Activated CD4-positive, alpha-beta T cell treated with anti-CD3 and anti-CD28 coated beads, Interleukin-2, Interleukin-6, amounts not matched to agents 100 ng/mL and 50 ng/mL, durations not matched to agents 16 hours and 8 hours (primary cell): ENCODE data around the gene TMEM147.

ENCODE experiments used
- DNase-seq: peaks from one replicate; pipeline ENCODE4 v3.0.0-alpha.2; 2020

Gene TMEM147

GRCh38 chr19:35549174-35549788, 3.9 kb downstream of the TMEM147 start:
- peak; percentile 76 for DNase-seq

DNA sequence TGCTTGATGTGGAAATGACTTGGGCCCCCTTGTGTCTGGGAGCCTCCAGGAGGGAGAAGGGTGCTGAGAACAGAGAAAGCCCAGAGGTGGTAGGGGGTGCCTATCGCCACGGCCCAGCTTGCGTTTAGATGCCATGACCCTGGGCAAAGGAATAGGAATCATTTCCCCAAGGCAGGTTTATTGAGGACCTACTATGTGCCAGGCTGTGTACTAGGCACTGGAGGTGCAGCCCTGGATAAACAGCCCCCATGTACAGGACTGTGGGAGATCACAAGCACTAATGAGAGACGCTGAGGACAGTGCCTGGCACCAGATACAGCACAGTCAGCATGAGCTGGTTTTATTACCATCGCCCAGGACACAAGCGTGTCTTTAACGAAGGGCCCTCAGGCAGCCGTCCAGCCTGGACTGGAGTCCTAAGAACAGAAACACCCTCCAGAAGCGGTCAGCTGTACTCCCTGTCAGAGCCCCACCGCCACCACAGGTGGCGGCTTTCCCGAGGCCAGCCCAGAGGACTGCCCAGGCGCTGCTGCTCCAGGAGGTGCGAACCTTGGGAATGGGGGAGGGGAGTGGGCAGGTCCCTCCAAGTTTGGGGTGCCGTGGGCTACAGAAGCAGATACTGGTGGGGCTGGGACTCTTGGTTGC, 4.6 kb downstream of the TMEM147 start:
- DNase-seq, result no peak

DNA sequence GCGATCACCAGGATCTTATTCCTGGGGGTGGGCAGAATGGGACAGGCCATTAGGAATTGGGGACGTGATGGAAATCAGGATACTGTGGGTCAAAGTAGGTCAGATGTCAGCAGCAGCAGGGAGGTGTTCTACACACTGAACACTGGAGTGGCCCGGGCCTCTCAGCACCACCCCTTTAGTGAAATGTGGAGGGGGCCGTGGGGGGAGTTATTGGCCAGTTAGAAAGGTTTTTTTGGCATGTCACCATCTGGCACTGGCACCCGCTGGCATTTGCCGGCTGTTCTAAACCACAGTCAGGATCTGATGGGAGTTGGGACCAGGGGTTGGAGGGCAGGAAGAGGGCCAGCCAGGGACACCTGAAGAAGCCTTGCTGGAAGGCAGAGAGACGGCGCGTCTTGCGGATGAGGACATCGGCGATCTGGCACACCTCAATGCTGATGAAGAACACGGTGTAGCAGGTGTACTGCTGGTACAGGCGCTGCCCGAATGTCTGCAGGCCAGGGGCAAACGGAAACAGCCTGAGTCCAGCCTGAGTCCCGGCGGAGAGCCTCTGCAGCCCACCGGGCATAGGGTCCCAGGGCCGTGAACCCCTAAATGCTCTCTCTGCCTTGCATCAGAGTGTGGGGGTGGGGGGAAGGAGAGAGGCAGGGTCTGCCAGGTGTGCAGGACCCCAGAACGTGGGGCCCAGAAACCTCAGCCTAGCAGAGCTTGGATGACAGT, 5.8 kb downstream of the TMEM147 start:
- no peak for DNase-seq

DNA sequence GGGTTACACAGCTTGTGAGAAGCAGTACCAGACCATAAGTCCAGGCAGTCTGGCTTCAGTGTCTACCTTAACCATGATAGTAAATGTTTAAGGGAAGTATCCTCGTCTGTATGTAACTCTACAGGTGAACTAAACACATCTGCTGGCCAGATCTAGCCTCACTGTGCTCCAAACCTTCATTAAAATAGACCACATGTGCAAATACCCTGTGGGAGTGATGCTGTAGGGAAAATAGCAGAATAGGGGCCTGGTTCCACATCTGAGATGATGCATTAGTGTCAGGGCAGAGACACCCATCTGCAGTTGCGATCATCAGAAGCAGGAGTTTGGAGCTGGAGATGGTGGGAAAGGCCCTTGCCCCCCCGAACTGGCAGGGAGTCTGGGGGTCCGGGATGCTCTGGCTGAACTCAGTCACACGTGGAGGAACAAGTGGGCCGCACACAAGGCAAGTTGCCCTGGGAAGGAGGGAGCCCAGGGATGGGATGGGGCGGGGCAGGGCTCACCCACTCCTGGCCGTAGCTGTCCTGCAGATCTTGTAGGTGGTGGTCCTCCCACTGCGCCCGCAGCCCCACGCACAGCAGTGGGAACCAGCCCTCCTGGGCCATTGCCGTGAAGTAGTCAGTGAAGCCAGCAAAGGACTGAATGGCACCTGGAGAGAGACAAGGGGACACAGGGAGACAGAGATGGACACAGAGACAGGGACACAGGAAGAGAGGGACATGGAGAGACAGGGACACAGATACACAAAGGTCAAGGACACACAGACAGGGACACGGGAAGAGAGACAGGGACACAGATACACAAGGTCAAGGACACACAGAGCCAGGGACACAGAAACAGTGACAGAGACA, 7.3 kb downstream of the TMEM147 start:
- no peak for DNase-seq

DNA sequence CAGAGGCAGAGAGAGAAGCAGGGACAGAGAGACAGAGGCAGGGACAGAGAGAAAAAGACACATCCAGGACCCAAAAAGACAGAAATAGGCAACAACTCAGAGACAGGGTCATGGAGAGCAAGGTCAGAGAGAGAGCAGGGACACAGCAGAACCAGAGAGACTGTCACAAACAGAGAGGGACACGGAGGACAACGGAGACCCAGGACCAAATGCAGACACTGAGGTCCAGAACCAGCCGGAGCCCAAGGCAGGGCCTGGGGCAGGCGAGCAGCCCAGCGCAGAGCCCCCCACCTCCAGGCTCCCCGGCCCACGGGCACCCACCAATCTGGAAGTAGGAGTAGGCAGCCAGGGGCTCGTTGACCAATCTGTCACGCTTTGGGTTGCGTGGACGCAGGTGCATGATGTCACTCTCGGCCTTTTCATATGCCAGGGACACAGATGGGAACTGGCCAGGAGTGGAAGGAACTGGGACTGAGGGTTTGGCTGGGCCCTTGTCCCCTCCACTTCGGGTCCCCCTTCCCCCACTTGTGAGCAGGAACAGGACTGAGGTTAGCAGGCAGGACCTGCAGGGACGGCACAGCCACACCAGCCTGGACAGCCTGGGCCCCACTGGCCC, 8.1 kb downstream of the TMEM147 start:
- no peak for DNase-seq

- no peak for DNase-seq
Measured at GRCh38 chr19:35554076-35554475, 8.7 kb downstream of the TMEM147 start.

DNA sequence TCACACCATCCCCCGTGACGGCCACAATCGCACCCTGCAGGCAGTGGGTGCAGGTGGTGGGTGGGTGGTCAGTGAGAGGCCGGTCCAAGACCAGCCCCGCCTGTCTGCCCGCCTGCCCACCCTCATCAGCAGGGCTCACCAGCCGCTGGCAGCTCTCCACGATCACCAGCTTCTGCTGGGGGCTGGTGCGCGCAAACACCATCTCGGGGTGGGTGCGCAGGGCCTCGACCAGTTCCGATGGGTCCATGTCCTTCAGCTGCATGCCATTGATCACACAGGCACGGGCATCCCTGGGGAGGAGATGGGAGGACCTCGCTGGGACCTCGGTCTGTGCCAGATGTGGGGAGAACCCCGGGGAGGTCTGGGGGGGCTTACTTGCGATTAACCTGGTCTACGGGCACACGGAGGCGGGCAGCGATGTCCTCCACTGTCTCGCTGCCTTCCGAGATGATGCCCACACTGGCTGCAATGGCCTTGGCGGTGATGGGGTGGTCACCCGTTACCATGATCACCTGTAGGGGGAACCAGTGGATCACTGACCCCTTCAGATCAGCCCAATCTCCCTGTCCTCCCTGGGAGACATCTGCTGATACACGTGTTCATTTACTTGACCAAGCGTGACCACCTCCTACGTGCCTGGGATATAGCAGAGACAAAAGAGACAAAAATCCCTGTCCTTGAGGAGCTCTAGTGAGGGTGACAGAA, 10.0 kb downstream of the TMEM147 start:
- DNase-seq, result no peak

- no peak for DNase-seq
Measured at GRCh38 chr19:35556025-35556590, 10.7 kb downstream of the TMEM147 start.

DNA sequence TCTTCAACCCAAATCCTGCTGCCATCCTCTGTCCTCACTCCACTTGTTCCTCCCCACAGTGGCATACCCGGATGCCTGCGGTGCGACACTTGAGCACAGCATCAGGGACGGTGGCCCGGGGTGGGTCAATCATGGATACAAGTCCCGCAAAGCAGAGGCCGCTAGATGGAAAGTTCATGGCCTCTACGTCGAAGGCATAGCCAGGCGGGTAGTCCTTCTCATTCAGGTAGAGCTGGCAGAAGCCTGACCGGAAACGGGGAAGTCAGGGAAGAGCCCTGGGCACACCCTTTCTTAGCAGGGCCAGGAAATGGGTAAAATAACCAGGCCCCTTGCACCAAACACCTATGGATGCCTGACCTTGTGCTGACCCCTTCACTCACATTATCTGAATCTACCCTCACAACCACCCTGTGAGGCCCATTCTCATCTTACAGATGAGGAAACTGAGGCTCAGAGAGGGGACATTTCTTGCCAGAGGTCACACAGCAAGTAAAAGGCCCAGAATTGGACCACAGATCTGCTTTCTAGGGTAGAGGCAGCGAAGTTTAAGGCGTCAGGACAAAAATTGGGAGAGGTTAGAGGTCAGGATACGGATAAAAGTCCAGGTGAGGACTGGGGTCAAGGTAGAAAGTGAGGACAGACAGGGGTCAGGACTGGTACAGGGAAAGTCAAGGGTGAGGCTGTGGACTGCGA, 11.6 kb downstream of the TMEM147 start:
- no peak for DNase-seq

DNA sequence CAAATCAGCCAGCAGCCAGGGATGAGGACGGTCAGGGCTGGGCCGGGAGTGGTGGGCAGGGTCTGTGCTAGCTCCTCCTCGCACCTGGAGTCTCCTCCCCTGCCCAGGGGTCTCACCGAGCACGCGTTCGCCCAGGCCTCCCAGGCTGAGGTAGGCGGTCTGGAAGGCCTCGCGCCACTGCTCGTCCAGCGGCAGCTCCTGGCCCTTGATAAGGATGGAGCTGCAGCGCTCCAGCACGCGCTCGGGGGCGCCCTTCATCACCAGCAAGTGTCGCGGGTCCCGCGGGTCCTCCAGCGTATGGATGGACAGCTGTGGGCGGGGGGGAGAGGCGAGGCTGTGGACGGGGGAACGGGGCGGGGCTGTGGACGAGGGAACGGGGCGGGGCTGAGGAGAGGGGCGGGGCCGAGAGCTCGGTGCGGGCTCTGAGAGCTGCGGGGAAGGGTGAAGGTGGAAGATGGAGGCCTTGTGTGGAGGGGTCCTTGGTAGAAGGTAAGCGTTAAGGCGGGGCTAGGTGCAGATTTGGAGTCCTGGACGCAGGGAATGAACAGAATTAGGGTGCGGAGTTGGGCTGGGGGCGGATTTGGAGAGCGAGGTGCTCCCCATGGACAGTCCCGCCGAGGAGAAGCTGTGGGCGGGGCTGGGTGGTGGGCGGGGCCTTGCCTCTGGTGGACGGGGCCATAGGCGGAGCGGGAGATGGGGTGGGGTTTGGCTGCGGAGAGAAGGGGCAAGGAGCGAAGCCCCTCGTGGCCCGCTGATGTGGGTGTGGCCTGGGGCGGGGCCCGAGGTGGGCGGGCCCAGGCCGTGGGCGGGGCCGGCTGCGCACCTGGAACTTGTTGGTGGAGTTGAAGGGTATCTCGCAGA, 12.3 kb downstream of the TMEM147 start:
- DNase-seq, result peak; percentile 50

DNA sequence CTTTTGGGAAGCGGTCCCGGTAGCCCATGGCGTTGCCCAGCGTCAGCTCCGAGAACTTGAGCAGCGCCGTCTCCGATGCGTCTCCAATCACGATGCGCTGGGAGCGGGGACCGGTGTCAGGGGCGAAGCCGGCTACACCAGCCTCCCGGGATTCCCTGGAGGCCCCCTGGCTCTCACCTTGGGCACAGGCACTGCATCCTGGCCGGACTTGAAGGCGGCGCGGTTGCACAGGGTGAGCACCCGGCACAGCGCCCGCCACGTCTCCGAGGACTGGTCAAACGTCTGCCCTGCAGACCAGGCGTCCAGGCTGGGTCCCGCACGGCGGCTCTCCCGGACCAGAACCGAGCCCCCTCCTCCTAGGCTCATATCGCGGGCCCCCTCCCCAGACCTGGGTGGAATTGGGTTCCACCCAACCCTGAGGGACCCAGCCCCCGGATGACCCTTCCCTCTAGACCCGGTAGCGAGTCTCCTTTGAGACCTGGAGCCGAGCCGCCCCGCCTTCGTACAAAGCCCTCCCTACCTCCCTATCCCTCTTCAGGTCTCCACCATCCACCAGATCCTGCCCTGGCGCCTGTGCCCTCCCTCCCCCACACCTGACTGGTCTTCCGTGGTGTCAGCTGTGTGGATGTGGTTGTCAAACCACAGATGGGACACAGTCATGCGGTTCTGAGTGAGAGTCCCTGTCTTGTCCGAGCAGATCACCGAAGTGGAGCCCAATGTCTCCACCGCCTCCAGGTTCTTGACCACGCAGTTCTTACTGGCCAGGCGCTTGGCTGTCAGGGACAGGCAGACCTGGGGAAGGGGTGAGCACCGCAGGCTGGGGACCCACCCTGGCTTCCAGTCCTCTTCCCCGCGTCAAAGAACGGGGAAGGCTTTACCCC, 13.2 kb downstream of the TMEM147 start:
- DNase-seq, result no peak

DNA sequence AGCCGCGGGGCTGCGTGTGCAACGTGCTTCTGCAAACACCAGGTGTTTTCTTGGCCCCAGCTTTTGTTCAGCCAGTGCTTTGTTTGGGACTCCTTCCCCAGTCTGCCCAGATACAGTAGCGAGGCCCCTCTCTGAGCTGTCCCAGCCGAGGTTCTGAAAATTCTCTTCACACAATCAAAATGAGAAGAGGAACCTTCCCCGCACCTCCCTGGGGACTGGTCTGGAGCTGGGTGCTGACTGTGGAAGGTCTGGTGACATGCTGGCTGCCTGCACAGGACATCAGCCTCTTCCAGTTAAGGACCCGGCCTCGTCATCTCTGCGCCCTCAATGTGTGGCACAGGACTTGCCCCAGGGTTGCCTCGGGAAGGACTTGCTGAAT, 13.8 kb downstream of the TMEM147 start:
- no peak for DNase-seq

DNA sequence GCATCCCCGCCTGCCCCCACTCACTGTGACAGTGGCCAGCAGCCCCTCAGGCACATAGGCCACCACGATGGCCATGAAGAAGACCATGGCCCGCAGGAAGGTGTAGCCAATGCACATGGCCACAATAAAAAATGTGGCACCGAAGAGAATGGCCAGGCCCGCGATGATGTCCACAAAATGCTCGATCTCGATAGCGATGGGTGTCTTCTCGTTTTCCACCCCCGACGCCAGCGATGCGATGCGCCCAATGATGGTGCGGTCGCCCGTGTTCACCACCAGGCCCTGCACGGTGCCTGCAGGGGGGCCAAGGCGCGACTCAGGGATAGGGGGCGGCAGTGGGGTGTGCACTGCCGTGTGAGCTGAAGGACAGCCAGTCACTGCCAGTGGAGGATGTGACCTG, 14.4 kb downstream of the TMEM147 start:
- no peak for DNase-seq

GRCh38 chr19:35560271-35560670, 14.8 kb downstream of the TMEM147 start:
- no peak for DNase-seq

DNA sequence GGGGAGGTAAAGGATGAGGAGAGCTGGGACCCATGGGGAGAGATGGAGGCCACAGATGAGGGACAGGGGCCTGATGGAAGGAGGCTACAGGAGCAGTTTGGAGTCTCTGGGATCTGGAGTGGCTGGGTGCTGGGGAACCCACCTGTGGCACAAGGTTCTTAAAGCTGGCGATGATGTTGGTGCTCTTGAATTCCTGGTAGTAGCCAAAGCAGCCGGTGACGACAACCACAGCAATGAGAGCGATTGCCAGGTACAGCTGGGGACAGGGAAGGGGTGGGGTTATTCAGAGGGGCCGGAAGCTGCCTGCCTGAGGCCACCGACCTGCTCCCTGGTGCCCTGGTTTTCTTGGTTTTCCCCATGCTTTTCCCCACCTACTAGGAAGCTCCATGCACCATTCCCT, 15.3 kb downstream of the TMEM147 start:
- DNase-seq, result no peak

GRCh38 chr19:35561436-35561835, 16.0 kb downstream of the TMEM147 start:
- DNase-seq, result no peak

- no peak for DNase-seq
Measured at GRCh38 chr19:35562336-35562735, 16.9 kb downstream of the TMEM147 start.

DNA sequence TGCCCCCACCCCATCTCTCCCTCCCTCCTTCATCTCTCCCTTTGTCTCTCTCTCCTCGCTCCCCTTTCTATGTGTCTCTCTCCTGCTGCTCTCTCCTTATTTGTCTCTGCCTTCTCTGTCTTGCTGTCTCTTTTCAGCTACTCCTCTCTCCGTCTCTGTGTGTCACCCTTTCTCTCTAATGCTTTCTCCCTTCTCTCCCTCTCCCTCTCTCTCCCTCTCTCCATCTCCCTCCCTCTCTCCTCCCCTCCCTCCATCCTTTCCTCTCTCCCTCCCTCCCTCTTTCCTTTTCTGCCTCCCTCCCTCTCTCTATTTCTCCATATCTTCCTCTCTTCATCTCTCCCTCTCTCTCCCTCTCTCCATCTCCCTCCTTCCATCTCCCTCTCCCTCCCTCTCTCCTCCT, 17.4 kb downstream of the TMEM147 start:
- DNase-seq, result no peak

DNA sequence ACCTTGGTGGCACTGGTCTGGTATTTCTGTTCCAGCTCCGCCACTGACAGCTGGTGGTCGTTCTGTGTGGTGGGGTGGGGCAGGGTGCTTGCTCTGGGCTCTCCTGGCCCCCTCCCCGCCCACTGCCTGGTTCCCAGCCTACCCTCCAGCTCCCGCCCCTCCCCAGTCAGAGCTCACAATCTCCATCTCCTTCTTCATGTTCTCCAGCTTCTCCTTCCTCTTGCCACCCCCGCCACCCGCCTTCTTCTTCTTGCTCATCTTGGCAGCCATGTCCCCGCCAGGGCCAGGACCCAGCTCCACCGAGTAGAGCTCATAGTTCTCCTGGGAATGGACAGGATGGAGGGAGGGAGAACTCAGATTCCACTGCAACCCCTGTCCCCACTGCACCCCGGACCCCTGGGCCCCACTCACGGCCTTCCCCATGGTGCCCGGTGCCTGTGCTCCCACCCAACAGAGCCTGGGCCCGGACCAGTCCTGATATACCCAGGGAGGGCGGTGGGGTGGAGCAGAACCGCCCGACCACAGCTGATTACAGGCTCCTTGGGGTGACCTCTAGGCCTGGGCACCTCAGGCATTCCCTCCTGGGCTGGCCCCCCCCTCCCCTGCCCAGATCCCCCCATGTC, 17.9 kb downstream of the TMEM147 start, which contains the start of gene ATP4A:
ATP4A (minus strand) TSS at position 452 of the 623 bp plus-strand sequence; CDS start at position 423, 29 bp downstream.
- no peak for DNase-seq
